DND-41 (cell line): ENCODE measurements around the gene RTN1.

Experiments used
- ATAC-seq: fragments of 200-7000 bp; cut with Tn5 transposase; 3 replicates; pipeline ENCODE4 v1.9.1; 2021; ENCODE audit warnings: low read depth; ENCODE audit not compliant: insufficient read depth
- DNase-seq: peaks from one replicate; pipeline ENCODE4 v3.0.0-alpha.2; 2020
- H2AFZ ChIP-seq: 2 replicates; pipeline ENCODE4 v1.6.0; 2012; ENCODE audit warnings: low read depth, low read length
- H3K27ac ChIP-seq: 2 replicates; pipeline ENCODE4 v1.5.1; 2012; ENCODE audit warnings: low read length, inconsistent platforms
- H3K27me3 ChIP-seq: fragments of 200-600 bp; sonication (generic); 2 replicates; pipeline ENCODE4 v1.6.0; 2012; ENCODE audit warnings: low read length, mild to moderate bottlenecking, inconsistent platforms; ENCODE audit not compliant: insufficient read depth, poor library complexity
- H3K36me3 ChIP-seq: 2 replicates; pipeline ENCODE4 v1.5.1; 2012; ENCODE audit warnings: low read length, inconsistent platforms; ENCODE audit not compliant: insufficient read depth
- H3K4me1 ChIP-seq: 2 replicates; pipeline ENCODE4 v1.5.1; 2012; ENCODE audit warnings: mild to moderate bottlenecking, low read length; ENCODE audit not compliant: insufficient read depth
- H3K4me2 ChIP-seq: 2 replicates; pipeline ENCODE4 v1.6.0; 2012; ENCODE audit warnings: mild to moderate bottlenecking, moderate library complexity, low read length, inconsistent platforms; ENCODE audit not compliant: insufficient read depth
- H3K4me3 ChIP-seq, 2 experiments: fragments of 200-600 bp in 1 of 2; shearing (Covaris generic) in 1 of 2; 2 replicates each; pipeline ENCODE4 v1.5.1; 2012 to 2016; ENCODE audit warnings: inconsistent platforms in 2 of 2, low read length in 2 of 2, mild to moderate bottlenecking in 2 of 2, low read depth in 1 of 2, moderate library complexity in 1 of 2
- H3K79me2 ChIP-seq: 2 replicates; pipeline ENCODE4 v1.6.0; 2012; ENCODE audit warnings: low read length, inconsistent platforms; ENCODE audit not compliant: insufficient read depth
- H3K9ac ChIP-seq: 2 replicates; pipeline ENCODE4 v1.6.0; 2012; ENCODE audit warnings: low read depth, mild to moderate bottlenecking, inconsistent platforms, low read length, moderate library complexity
- H3K9me3 ChIP-seq: 2 replicates; pipeline ENCODE4 v1.5.1; 2012; ENCODE audit warnings: low read length, moderate library complexity, mild to moderate bottlenecking, inconsistent platforms; ENCODE audit not compliant: insufficient read depth, severe bottlenecking
- H4K20me1 ChIP-seq: 2 replicates; pipeline ENCODE4 v1.6.0; 2012; ENCODE audit warnings: low read length; ENCODE audit not compliant: insufficient read depth
- CTCF ChIP-seq: IDR thresholded peaks from 2 replicates; pipeline ENCODE4 v1.5.1; 2012; ENCODE audit warnings: borderline replicate concordance, low read length, moderate library complexity, mild to moderate bottlenecking; ENCODE audit not compliant: poor library complexity, severe bottlenecking; ENCODE audit errors: extremely low read depth
- EZH2 ChIP-seq: IDR thresholded peaks from 3 replicates; pipeline ENCODE4 v1.6.1; 2012; ENCODE audit warnings: borderline replicate concordance, low read depth, mild to moderate bottlenecking, moderate library complexity, low read length, inconsistent platforms; ENCODE audit not compliant: severe bottlenecking

The RTN1 gene

GRCh38 chr14:59690426-59690825 lies 180.2 kb downstream of the RTN1 start:
- no peak overlapping the region for H3K4me2 ChIP-seq
- H3K4me1 ChIP-seq, result no peaks in the 10 kb centered on the region
- H2AFZ ChIP-seq, result no peak overlapping the region
- no peaks in the 10 kb centered on the region for H4K20me1 ChIP-seq
- H3K79me2 ChIP-seq, result no peaks in the 10 kb centered on the region
- no peak overlapping the region for H3K9ac ChIP-seq
- ATAC-seq (no peak), DNase-seq (no peak)
- H3K9me3 ChIP-seq, result no peaks in the 10 kb centered on the region
- no peak overlapping the region for H3K27ac ChIP-seq
- no peak overlapping the region for H3K4me3 ChIP-seq
- H3K36me3 ChIP-seq, result no peaks in the 10 kb centered on the region
- no peak for TF ChIP-seq EZH2
- TF ChIP-seq CTCF, result no peak
- H3K27me3 ChIP-seq, result peaks cover 3% of the 10 kb centered on the region

- Histone ChIP-seq H3K9me3 (no peaks in the 10 kb centered on the region), H3K9ac (no peak overlapping the region)
- DNase-seq, result peak; percentile 57
Measured at GRCh38 chr14:59688224-59689170, 182.1 kb downstream of the RTN1 start.

GRCh38 chr14:59687663-59688062 lies 182.9 kb downstream of the RTN1 start:
- Histone ChIP-seq H3K4me3 (no peak overlapping the region), H3K27ac (no peak overlapping the region), H4K20me1 (no peaks in the 10 kb centered on the region), H2AFZ (no peak overlapping the region), H3K27me3 (no peaks in the 10 kb centered on the region), H3K4me1 (no peaks in the 10 kb centered on the region), H3K9ac (no peak overlapping the region), H3K79me2 (no peaks in the 10 kb centered on the region), H3K36me3 (no peaks in the 10 kb centered on the region), H3K9me3 (no peaks in the 10 kb centered on the region), H3K4me2 (no peak overlapping the region)
- no peak for ATAC-seq
- TF ChIP-seq CTCF (no peak), EZH2 (no peak)
- no peak for DNase-seq

More at GRCh38 chr14:59688224-59689170, 182.1 kb downstream of the RTN1 start:
- Histone ChIP-seq H3K36me3 (no peaks in the 10 kb centered on the region), H3K79me2 (no peaks in the 10 kb centered on the region), H3K27ac (no peak overlapping the region), H4K20me1 (no peaks in the 10 kb centered on the region), H3K27me3 (no peaks in the 10 kb centered on the region), H3K4me3 (no peak overlapping the region), H3K4me2 (no peak overlapping the region), H2AFZ (no peak overlapping the region), H3K4me1 (no peaks in the 10 kb centered on the region)
- peak; percentile 91 for ATAC-seq
- no peak for TF ChIP-seq EZH2
- TF ChIP-seq CTCF, result peak; percentile 86
